Spleen (tissue), 11 donors: ENCODE data around the gene CCM2L. TPM values are rescaled to one million over a fixed set of nuclear protein-coding genes. Genes with fewer than 3 reads are reported as not detected.
A peak's percentile ranks its signal among the peaks of the same experiment; 100 is the strongest.

ENCODE experiments used
- DNase-seq: peaks from one replicate; pipeline ENCODE4 v3.0.0-alpha.2; 2020
- H3K27ac ChIP-seq, 8 donors: fragments of 200-600 bp; sonication (generic) in 7 of 8; 1 replicate in 4 of 8; 2 replicates in 4 of 8; pipeline versions ENCODE4 v1.5.0 to v1.8.0; 2016 to 2021; ENCODE audit warnings: inconsistent platforms in 4 of 8, mild to moderate bottlenecking in 4 of 8, moderate library complexity in 1 of 8
- H3K27me3 ChIP-seq, 7 donors: fragments of 200-600 bp; sonication (generic) in 6 of 7; replicated peaks in 1 of 7; 1 replicate in 4 of 7; 2 replicates in 3 of 7; pipeline versions ENCODE4 v1.5.0 to v1.8.0; 2016 to 2021; ENCODE audit warnings: inconsistent platforms in 3 of 7, mild to moderate bottlenecking in 1 of 7
- H3K36me3 ChIP-seq, 6 donors: fragments of 200-600 bp; sonication (generic) in 5 of 6; 1 replicate in 4 of 6; 2 replicates in 2 of 6; pipeline versions ENCODE4 v1.5.0 to v1.8.0; 2016 to 2021; ENCODE audit warnings: inconsistent platforms in 2 of 6
- H3K4me1 ChIP-seq, 6 donors: fragments of 200-600 bp; sonication (generic) in 5 of 6; 1 replicate in 3 of 6; 2 replicates in 3 of 6; pipeline versions ENCODE4 v1.5.0 to v1.8.0; 2016 to 2021; ENCODE audit warnings: inconsistent platforms in 3 of 6
- H3K4me3 ChIP-seq, 8 donors: fragments of 200-600 bp; sonication (generic) in 7 of 8; 1 replicate in 4 of 8; 2 replicates in 4 of 8; pipeline versions ENCODE4 v1.5.0 to v1.8.0; 2016 to 2021; ENCODE audit warnings: inconsistent platforms in 4 of 8, mild to moderate bottlenecking in 4 of 8, moderate library complexity in 2 of 8
- H3K9me3 ChIP-seq, 8 donors: fragments of 200-600 bp; sonication (generic) in 7 of 8; 1 replicate in 4 of 8; 2 replicates in 4 of 8; pipeline versions ENCODE4 v1.5.0 to v1.8.0; 2016 to 2021; ENCODE audit warnings: inconsistent platforms in 4 of 8
- POLR2A ChIP-seq, 3 donors: fragments of 450-650 bp; IDR thresholded peaks; one replicate each; pipeline ENCODE4 v1.5.1; 2017; ENCODE audit warnings: antibody characterized with exemption in 3 of 3, mild to moderate bottlenecking in 1 of 3
- POLR2AphosphoS5 ChIP-seq, 3 donors: sonication (generic); formaldehyde crosslinking; IDR thresholded peaks; one replicate each; pipeline ENCODE4 v1.5.1; 2017; ENCODE audit warnings: antibody characterized with exemption in 3 of 3
- WGBS, 5 donors: extraction: QIAGEN DNeasy Blood & Tissue Kit in 3 of 5; methylation state at CpG; one replicate each; pipeline versions ENCODE4 v1.1.5 to v1.1.7; 2013 to 2018; 5-methylcytosine and 5-hydroxymethylcytosine counted together
- intact Hi-C: fragments of 100-400 bp; cut with DNase I; formaldehyde crosslinking; loops from one replicate; pipeline ENCODE4 v1.15.0; 2023; ENCODE audit warnings: low total_unique reads
- polyA plus RNA-seq, 3 donors: library from polyadenylated mRNA; stranded (reverse); fragments of 200-250 nt; gene quantifications; one replicate each; pipeline ENCODE4 v1.2.1, GENCODE V29; 2013
- total RNA-seq, 7 donors: library from RNA; depleted of rRNA in 3 of 7; stranded (reverse); fragments of >200 nt in 3 of 7; fragmentation: NEBNext Ultra II Directional in 4 of 7; extraction: Animal tissue kit (Norgen Biotek cat#: 25700) in 4 of 7; gene quantifications; one replicate each; pipeline versions ENCODE4 v1.1.0 to v1.2.1, GENCODE V29; 2016 to 2021
- TF ChIP-seq, protein P1 (sequence below), 11 experiments: fragments of 200-600 bp in 7 of 11; fragments of 450-650 bp in 4 of 11; sonication (generic) in 4 of 11; IDR thresholded peaks in 8 of 11; conservative IDR thresholded peaks in 3 of 11; 1 replicate in 7 of 11; 2 replicates in 4 of 11; pipeline versions ENCODE4 v1.4.0 to v1.8.0; 2016 to 2021; ENCODE audit warnings: antibody characterized with exemption in 11 of 11, inconsistent platforms in 4 of 11, mild to moderate bottlenecking in 1 of 11
- donor health status: healthy with polysubstance abuse.
- donor health status: DM: no; HTN: no; CAD: no; lungs with moderate emphysema.
- donor health status: DM: no; HTN: no; CAD: no.
- donor health status: Bipolar disorder and iron deficiency.
- donor health status: healthy.
- donor health status: DM: no; HTN: no; CAD: no.
- donor health status: DM: yes; HTN: yes; CAD: no.

Gene CCM2L
- total and polyA plus RNA-seq, 10 donors: 27.6 to 186 (median 135) TPM

DNA sequence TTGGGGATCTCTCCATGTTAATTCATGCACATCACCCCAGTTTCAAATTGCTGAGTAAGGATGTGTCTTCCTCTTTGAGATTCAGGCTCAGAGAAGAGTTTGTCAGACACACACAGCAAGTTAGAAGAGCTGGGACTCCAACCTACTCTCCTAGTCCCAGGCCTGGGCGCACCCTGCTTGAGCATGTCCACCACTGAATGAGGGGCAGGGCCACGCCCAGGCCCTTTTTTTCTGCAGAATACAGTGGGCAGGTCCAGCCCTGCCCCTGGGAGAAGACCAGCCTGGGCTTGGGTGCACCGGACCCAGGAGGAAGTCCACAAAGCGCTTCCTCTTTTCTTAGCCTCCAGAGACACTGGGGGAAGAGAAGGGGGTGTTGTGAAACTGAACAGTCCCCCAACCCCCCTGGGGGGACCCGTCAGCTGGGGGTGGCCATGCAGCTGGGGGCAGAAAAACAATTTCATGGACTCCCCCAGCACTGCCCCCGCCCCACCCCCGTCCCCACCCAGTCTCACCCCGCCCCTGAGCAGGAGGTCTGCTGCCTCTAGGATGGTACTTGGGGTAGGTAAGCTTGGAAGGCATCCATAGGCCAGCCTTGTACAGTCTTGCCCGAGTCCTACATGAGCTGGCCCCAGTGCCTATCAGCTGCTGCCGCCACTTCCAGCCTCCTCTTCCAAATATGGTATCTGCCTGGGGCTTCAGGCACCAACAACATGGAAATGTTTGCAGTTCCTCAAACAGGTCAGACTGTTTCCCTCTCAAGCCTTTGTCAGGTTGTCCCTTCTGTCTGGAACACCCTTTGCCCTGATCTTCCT is 30.1 kb downstream of the CCM2L start:
- Histone ChIP-seq H3K4me1 (peaks cover 5 to 86% (median 44%) of the 10 kb centered on the region in 6 donors), H3K27ac (peak overlapping the region; percentile 27 to 91 (median 83)), H3K27me3 (peaks cover 0 to 5% (median 0%) of the 10 kb centered on the region in 7 donors), H3K9me3 (no peaks in the 10 kb centered on the region), H3K4me3 (peak overlapping the region in 4 of 8 donors; percentile 13 to 60 (median 22)), H3K36me3 (no peaks in the 10 kb centered on the region)
- WGBS, 5 donors: 19 to 35% (median 28%) methylated on average over 9 to 10 of the region's 10 CpGs
- peak; percentile 91 for DNase-seq
- TF ChIP-seq, protein P1, sequence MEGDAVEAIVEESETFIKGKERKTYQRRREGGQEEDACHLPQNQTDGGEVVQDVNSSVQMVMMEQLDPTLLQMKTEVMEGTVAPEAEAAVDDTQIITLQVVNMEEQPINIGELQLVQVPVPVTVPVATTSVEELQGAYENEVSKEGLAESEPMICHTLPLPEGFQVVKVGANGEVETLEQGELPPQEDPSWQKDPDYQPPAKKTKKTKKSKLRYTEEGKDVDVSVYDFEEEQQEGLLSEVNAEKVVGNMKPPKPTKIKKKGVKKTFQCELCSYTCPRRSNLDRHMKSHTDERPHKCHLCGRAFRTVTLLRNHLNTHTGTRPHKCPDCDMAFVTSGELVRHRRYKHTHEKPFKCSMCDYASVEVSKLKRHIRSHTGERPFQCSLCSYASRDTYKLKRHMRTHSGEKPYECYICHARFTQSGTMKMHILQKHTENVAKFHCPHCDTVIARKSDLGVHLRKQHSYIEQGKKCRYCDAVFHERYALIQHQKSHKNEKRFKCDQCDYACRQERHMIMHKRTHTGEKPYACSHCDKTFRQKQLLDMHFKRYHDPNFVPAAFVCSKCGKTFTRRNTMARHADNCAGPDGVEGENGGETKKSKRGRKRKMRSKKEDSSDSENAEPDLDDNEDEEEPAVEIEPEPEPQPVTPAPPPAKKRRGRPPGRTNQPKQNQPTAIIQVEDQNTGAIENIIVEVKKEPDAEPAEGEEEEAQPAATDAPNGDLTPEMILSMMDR (IDR thresholded peaks at IDR 0.05 in 8 of 11, conservative IDR thresholded peaks at IDR 0.05 in 3 of 11): no peak
- peak; percentile 59 to 73 (median 72) for TF ChIP-seq POLR2AphosphoS5 (IDR thresholded peaks at IDR 0.05)
- intact Hi-C loops: no loop called here

DNA sequence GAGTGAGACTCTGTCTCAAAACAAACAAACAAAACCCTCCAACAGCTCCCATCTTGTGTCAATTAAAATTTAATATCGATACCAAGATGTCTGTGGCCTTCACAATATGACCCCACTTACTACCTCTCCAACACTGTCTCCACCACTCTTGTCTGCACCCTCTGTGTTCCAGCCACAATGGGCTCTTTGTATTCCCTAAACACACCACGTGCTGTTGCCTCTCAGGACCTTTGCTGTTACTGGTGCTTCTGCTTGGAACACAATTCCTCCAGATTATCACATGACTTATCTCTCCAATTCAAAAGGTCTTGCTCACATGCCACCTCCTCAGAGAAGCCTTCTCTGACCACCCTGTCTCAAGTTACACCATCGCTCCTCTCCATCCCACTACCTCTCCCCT is 35.8 kb downstream of the CCM2L start:
- Histone ChIP-seq H3K9me3 (no peaks in the 10 kb centered on the region), H3K27ac (no peak overlapping the region), H3K4me1 (peaks cover 0 to 43% (median 11%) of the 10 kb centered on the region in 6 donors), H3K36me3 (no peaks in the 10 kb centered on the region), H3K27me3 (peaks cover 0 to 14% (median 0%) of the 10 kb centered on the region in 7 donors), H3K4me3 (no peak overlapping the region)
- no peak for TF ChIP-seq POLR2A (IDR thresholded peaks at IDR 0.05)
- TF ChIP-seq POLR2AphosphoS5 (IDR thresholded peaks at IDR 0.05): no peak
- TF ChIP-seq, protein P1 (IDR thresholded peaks at IDR 0.05 in 8 of 11, conservative IDR thresholded peaks at IDR 0.05 in 3 of 11): no peak
- WGBS, 5 donors: 80 to 89% (median 85%) methylated on average over 3 of the region's 3 CpGs
- intact Hi-C loops: no loop called here
- DNase-seq: no peak

DNA sequence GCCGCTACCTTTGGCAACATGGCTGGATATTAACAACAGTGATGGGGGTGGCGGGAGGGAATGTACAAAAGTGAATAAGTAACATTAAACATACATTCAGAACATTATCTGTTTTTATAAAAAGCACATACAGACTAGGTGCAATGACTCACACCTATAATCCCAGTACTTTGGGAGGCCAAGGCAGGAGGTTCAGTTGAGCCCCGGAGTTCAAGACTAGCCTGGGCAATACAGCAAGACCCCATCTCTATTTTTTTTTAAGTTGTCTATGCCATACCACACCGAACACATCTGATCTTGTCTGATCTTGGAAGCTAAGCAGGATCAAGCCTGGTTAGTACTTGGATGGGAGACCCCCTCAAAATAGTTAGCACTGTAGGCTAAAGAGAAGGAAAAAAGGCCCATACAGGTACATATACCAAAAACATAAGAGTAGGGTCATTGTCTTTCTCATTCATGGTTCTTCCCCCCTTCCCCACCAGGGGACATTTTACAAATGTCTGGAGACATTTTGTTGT is 40.1 kb downstream of the CCM2L start:
- Histone ChIP-seq H3K27ac (peak overlapping the region in 4 of 8 donors; percentile 93 to 99 (median 96)), H3K9me3 (no peaks in the 10 kb centered on the region), H3K4me3 (no peak overlapping the region), H3K27me3 (peaks cover 5 to 46% (median 21%) of the 10 kb centered on the region in 7 donors), H3K4me1 (peaks cover 10 to 53% (median 24%) of the 10 kb centered on the region in 6 donors), H3K36me3 (peaks cover 0 to 10% (median 0%) of the 10 kb centered on the region in 6 donors)
- intact Hi-C loops: no loop called here
- WGBS, 5 donors: 93 to 99% (median 94%) methylated on average over 4 of the region's 4 CpGs
- no peak for DNase-seq
- no peak for TF ChIP-seq POLR2A (IDR thresholded peaks at IDR 0.05)
- TF ChIP-seq, protein P1 (IDR thresholded peaks at IDR 0.05 in 8 of 11, conservative IDR thresholded peaks at IDR 0.05 in 3 of 11): no peak
